CD14-positive monocyte (primary cell): ENCODE data around the gene RIPPLY3. TPM values are rescaled to one million over a fixed set of nuclear protein-coding genes. Genes with fewer than 3 reads are reported as not detected.

ENCODE experiments used
- DNase-seq, 3 donors: peaks; one replicate each; pipeline ENCODE4 v3.0.0-alpha.2; 2011 to 2022
- H2AFZ ChIP-seq: 2 replicates; pipeline ENCODE4 v1.6.0; 2012; ENCODE audit warnings: mild to moderate bottlenecking, low read depth, low read length, inconsistent platforms; ENCODE audit not compliant: insufficient read depth, poor library complexity, severe bottlenecking
- H3K27ac ChIP-seq, 2 donors: 1 replicate in 1 of 2; 2 replicates in 1 of 2; pipeline ENCODE4 v1.5.1; 2012 to 2013; ENCODE audit warnings: low read length in 2 of 2, control low read depth in 1 of 2, inconsistent platforms in 1 of 2, low read depth in 1 of 2, mild to moderate bottlenecking in 1 of 2
- H3K27me3 ChIP-seq, 2 donors: one replicate each; pipeline versions ENCODE4 v1.6.0 to v1.6.1; 2011 to 2013; ENCODE audit warnings: low read length in 2 of 2; ENCODE audit not compliant: control insufficient read depth in 2 of 2, insufficient read depth in 2 of 2
- H3K36me3 ChIP-seq, 2 donors: replicated peaks in 1 of 2; 1 replicate in 1 of 2; 2 replicates in 1 of 2; pipeline versions ENCODE4 v1.5.1 to v1.6.1; 2012 to 2013; ENCODE audit warnings: low read length in 2 of 2, control low read depth in 1 of 2, inconsistent platforms in 1 of 2, mild to moderate bottlenecking in 1 of 2; ENCODE audit not compliant: insufficient read depth in 2 of 2, control insufficient read depth in 1 of 2
- H3K4me1 ChIP-seq, 2 donors: 1 replicate in 1 of 2; 2 replicates in 1 of 2; pipeline versions ENCODE4 v1.5.1 to v1.6.1; 2012 to 2013; ENCODE audit warnings: low read length in 2 of 2, control low read depth in 1 of 2, inconsistent platforms in 1 of 2, mild to moderate bottlenecking in 1 of 2, moderate library complexity in 1 of 2; ENCODE audit not compliant: insufficient read depth in 2 of 2, control insufficient read depth in 1 of 2
- H3K4me2 ChIP-seq: replicated peaks from 2 replicates; pipeline ENCODE3; 2012; ENCODE audit warnings: low read length, moderate library complexity, mild to moderate bottlenecking; ENCODE audit not compliant: poor library complexity, severe bottlenecking; ENCODE audit errors: extremely low read depth
- H3K4me3 ChIP-seq, 3 experiments: fragments of 200-600 bp in 1 of 3; sonication (generic) in 1 of 3; replicated peaks in 1 of 3; 1 replicate in 2 of 3; 2 replicates in 1 of 3; pipeline ENCODE4 v1.5.1; 2011 to 2013; ENCODE audit warnings: low read length in 3 of 3, mild to moderate bottlenecking in 3 of 3, control low read depth in 2 of 3, low read depth in 2 of 3, inconsistent platforms in 1 of 3, moderate library complexity in 1 of 3
- H3K79me2 ChIP-seq: 2 replicates; pipeline ENCODE4 v1.6.0; 2012; ENCODE audit warnings: mild to moderate bottlenecking, control low read depth, inconsistent platforms, low read length, moderate library complexity; ENCODE audit not compliant: insufficient read depth
- H3K9ac ChIP-seq: 2 replicates; pipeline ENCODE4 v1.6.0; 2017; ENCODE audit warnings: low read length, mild to moderate bottlenecking; ENCODE audit not compliant: insufficient read depth, poor library complexity, severe bottlenecking
- H3K9me3 ChIP-seq, 2 donors: replicated peaks in 1 of 2; 1 replicate in 1 of 2; 2 replicates in 1 of 2; pipeline versions ENCODE4 v1.5.1 to v1.6.1; 2012 to 2013; ENCODE audit warnings: low read length in 2 of 2, control low read depth in 1 of 2; ENCODE audit not compliant: control insufficient read depth in 1 of 2, insufficient read depth in 1 of 2
- H4K20me1 ChIP-seq: 2 replicates; pipeline ENCODE4 v1.6.0; 2012; ENCODE audit warnings: mild to moderate bottlenecking, low read length, control low read depth, moderate library complexity; ENCODE audit not compliant: insufficient read depth
- H3K27ac Mint-ChIP-seq, 7 donors: one replicate each; pipeline ENCODE4 v1.8.0; 2020; ENCODE audit warnings: mild to moderate bottlenecking in 7 of 7, mixed read lengths in 7 of 7, moderate library complexity in 6 of 7, inconsistent platforms in 2 of 7
- H3K27me3 Mint-ChIP-seq, 3 donors: one replicate each; pipeline ENCODE4 v1.8.0; 2021 to 2022; ENCODE audit warnings: low read depth in 3 of 3, mild to moderate bottlenecking in 3 of 3, mixed read lengths in 3 of 3, moderate library complexity in 3 of 3, inconsistent platforms in 1 of 3
- H3K36me3 Mint-ChIP-seq, 2 donors: one replicate each; pipeline ENCODE4 v1.8.0; 2020; ENCODE audit warnings: mixed read lengths in 2 of 2, inconsistent platforms in 1 of 2, mild to moderate bottlenecking in 1 of 2
- H3K4me1 Mint-ChIP-seq: one replicate; pipeline ENCODE4 v1.8.0; 2020; ENCODE audit warnings: mild to moderate bottlenecking, mixed read lengths
- H3K4me3 Mint-ChIP-seq, 2 donors: one replicate each; pipeline ENCODE4 v1.8.0; 2020; ENCODE audit warnings: mild to moderate bottlenecking in 2 of 2, mixed read lengths in 2 of 2, moderate library complexity in 1 of 2
- H3K9me3 Mint-ChIP-seq, 7 donors: one replicate each; pipeline ENCODE4 v1.8.0; 2020 to 2022; ENCODE audit warnings: mixed read lengths in 7 of 7, mild to moderate bottlenecking in 6 of 7, moderate library complexity in 6 of 7, inconsistent platforms in 2 of 7
- CTCF ChIP-seq: fragments of 200-600 bp; IDR thresholded peaks from one replicate; pipeline ENCODE4 v1.8.0; 2022; ENCODE audit warnings: antibody characterized with exemption, mild to moderate bottlenecking
- WGBS: methylation state at CpG from one replicate; pipeline ENCODE4 v1.1.5; 2013; ENCODE audit warnings: missing lambda C conversion rate; ENCODE audit not compliant: insufficient coverage; 5-methylcytosine and 5-hydroxymethylcytosine counted together
- intact Hi-C, 2 donors: fragments of 100-400 bp; cut with micrococcal nuclease; formaldehyde crosslinking; loops; one replicate each; pipeline versions ENCODE4 v1.15.0 to v1.15.1; 2023
- polyA plus RNA-seq, 3 donors: library from polyadenylated mRNA; depleted of rRNA in 1 of 3; unstranded in 2 of 3; stranded (reverse) in 1 of 3; fragments of 300-500 nt in 2 of 3; fragments of >200 nt in 1 of 3; fragmentation: Illumina TruSeq in 2 of 3; gene quantifications; 1 replicate in 2 of 3; 2 replicates in 1 of 3; pipeline ENCODE4 v1.2.3, GENCODE V29; 2012 to 2021

The RIPPLY3 gene
- polyA plus RNA-seq, 3 donors = not detected

GRCh38 chr21:37008724-37009123 is 2.2 kb downstream of the RIPPLY3 start:
- DNase-seq = no peak
- no peaks in the 10 kb centered on the region for H4K20me1 ChIP-seq
- peaks cover 11% of the 10 kb centered on the region for H3K4me1 Mint-ChIP-seq
- H3K36me3 Mint-ChIP-seq = no peaks in the 10 kb centered on the region
- H3K9ac ChIP-seq = no peak overlapping the region
- no peak overlapping the region for H3K4me2 ChIP-seq
- no peak overlapping the region for H2AFZ ChIP-seq
- H3K36me3 ChIP-seq = no peaks in the 10 kb centered on the region
- H3K4me1 ChIP-seq = peaks cover 10 to 19% of the 10 kb centered on the region in 2 donors
- peak overlapping the region in 1 of 2 donors; percentile 78 for H3K4me3 Mint-ChIP-seq
- no peak for TF ChIP-seq CTCF
- H3K9me3 Mint-ChIP-seq = peaks cover 0 to 18% (median 11%) of the 10 kb centered on the region in 7 donors
- peaks cover 28 to 53% of the 10 kb centered on the region in 2 donors for H3K27me3 ChIP-seq
- no peak overlapping the region for H3K27ac Mint-ChIP-seq
- peaks cover 0 to 14% of the 10 kb centered on the region in 2 donors for H3K9me3 ChIP-seq
- 13% methylated on average over 8 of the region's 12 CpGs for WGBS
- peaks cover 57 to 75% (median 60%) of the 10 kb centered on the region in 3 donors for H3K27me3 Mint-ChIP-seq
- intact Hi-C loops = loop anchor here in 1 of 2 donors (2.0 kb wide), 1 partner anchor 70 kb away; no protein-coding TSS in a partner anchor
- no peaks in the 10 kb centered on the region for H3K79me2 ChIP-seq
- no peak overlapping the region for H3K27ac ChIP-seq
- H3K4me3 ChIP-seq = no peak overlapping the region

- Histone ChIP-seq H2AFZ (peak overlapping the region; percentile 43), H3K9me3 (peaks cover 0 to 14% of the 10 kb centered on the region in 2 donors), H3K4me3 (peak overlapping the region in 1 of 3 experiments; percentile 7), H3K4me1 (peaks cover 10 to 19% of the 10 kb centered on the region in 2 donors), H3K27ac (no peak overlapping the region), H3K4me2 (peak overlapping the region; percentile 54), H3K79me2 (no peaks in the 10 kb centered on the region), H4K20me1 (no peaks in the 10 kb centered on the region), H3K27me3 (peaks cover 28 to 48% of the 10 kb centered on the region in 2 donors), H3K9ac (no peak overlapping the region), H3K36me3 (no peaks in the 10 kb centered on the region)
- TF ChIP-seq CTCF = peak; percentile 87
- intact Hi-C loops = loop anchor here in 1 of 2 donors (2.0 kb wide), 1 partner anchor 71 kb away; no protein-coding TSS in a partner anchor
- Mint-ChIP-seq H3K9me3 (peaks cover 0 to 18% (median 11%) of the 10 kb centered on the region in 7 donors), H3K27me3 (peaks cover 56 to 68% (median 58%) of the 10 kb centered on the region in 3 donors), H3K27ac (no peak overlapping the region), H3K36me3 (no peaks in the 10 kb centered on the region), H3K4me3 (peak overlapping the region; percentile 51 to 87), H3K4me1 (peaks cover 11% of the 10 kb centered on the region)
- WGBS = 13% methylated on average over 27 of the region's 30 CpGs
- peak; percentile 70 to 74 (median 72) for DNase-seq
Measured at GRCh38 chr21:37009740-37010341, 3.3 kb downstream of the RIPPLY3 start.
